Germinal center (tissue), 1 donor: ENCODE measurements around the gene CKS2.
"Not testable (repeated sequence)": the region's sequence is repeated elsewhere in the genome, so short reads cannot be mapped to it uniquely, and the experiment has no call there.

Experiments used
- DNase-seq: peaks from one replicate; pipeline ENCODE4 v3.0.0; 2012; ENCODE audit warnings: mixed read lengths, low spot score

CKS2 gene

GRCh38 chr9:89311346-89312221 is 589 bp downstream of the CKS2 start:
- peak; percentile 39 for DNase-seq

GRCh38 chr9:89312222-89312571 is 1.2 kb downstream of the CKS2 start:
- DNase-seq: no peak

- no peak for DNase-seq
Measured at GRCh38 chr9:89313842-89314241, 2.8 kb downstream of the CKS2 start.

GRCh38 chr9:89314955-89315354 is 4.0 kb downstream of the CKS2 start:
- DNase-seq: no peak

- no peak for DNase-seq
Measured at GRCh38 chr9:89315482-89315881, 4.5 kb downstream of the CKS2 start.

GRCh38 chr9:89317282-89317681 is 6.3 kb downstream of the CKS2 start:
- DNase-seq: no peak

GRCh38 chr9:89318123-89319014 is 7.4 kb downstream of the CKS2 start, which contains the start of gene SECISBP2:
TSS of gene SECISBP2 (plus strand) at chr9:89318500. CDS start at chr9:89318577, 77 bp downstream.
- DNase-seq: peak; percentile 86

- DNase-seq: no peak
Measured at GRCh38 chr9:89319015-89319905, 8.3 kb downstream of the CKS2 start.

- no peak for DNase-seq
Measured at GRCh38 chr9:89323390-89323789, 12.4 kb downstream of the CKS2 start.

- DNase-seq: no peak
Measured at GRCh38 chr9:89325733-89326132, 14.7 kb downstream of the CKS2 start.

- DNase-seq: no peak
Measured at GRCh38 chr9:89328064-89328463, 17.1 kb downstream of the CKS2 start.

- DNase-seq: no peak
Measured at GRCh38 chr9:89329917-89330316, 18.9 kb downstream of the CKS2 start.

- no peak for DNase-seq
Measured at GRCh38 chr9:89330513-89330912, 19.5 kb downstream of the CKS2 start.

- DNase-seq: no peak
Measured at GRCh38 chr9:89339807-89340206, 28.8 kb downstream of the CKS2 start.

- DNase-seq: no peak
Measured at GRCh38 chr9:89340332-89340731, 29.3 kb downstream of the CKS2 start.

- DNase-seq: no peak
Measured at GRCh38 chr9:89342213-89342612, 31.2 kb downstream of the CKS2 start.

GRCh38 chr9:89342948-89343347 is 32.0 kb downstream of the CKS2 start:
- DNase-seq: no peak

GRCh38 chr9:89343812-89344211 is 32.8 kb downstream of the CKS2 start:
- DNase-seq: not testable (repeated sequence)

- DNase-seq: no peak
Measured at GRCh38 chr9:89345476-89345875, 34.5 kb downstream of the CKS2 start.

- DNase-seq: no peak
Measured at GRCh38 chr9:89346696-89347095, 35.7 kb downstream of the CKS2 start.

GRCh38 chr9:89347651-89348050 is 36.7 kb downstream of the CKS2 start:
- DNase-seq: no peak

- no peak for DNase-seq
Measured at GRCh38 chr9:89349607-89350006, 38.6 kb downstream of the CKS2 start.
